ENCODE data around the gene MIEN1. TPM values are rescaled to one million over a fixed set of nuclear protein-coding genes. Genes with fewer than 3 reads are reported as not detected.

MIEN1 gene
- total RNA-seq, 2 donors from 2014 or later, result 79.1 to 98.2 TPM

DNA sequence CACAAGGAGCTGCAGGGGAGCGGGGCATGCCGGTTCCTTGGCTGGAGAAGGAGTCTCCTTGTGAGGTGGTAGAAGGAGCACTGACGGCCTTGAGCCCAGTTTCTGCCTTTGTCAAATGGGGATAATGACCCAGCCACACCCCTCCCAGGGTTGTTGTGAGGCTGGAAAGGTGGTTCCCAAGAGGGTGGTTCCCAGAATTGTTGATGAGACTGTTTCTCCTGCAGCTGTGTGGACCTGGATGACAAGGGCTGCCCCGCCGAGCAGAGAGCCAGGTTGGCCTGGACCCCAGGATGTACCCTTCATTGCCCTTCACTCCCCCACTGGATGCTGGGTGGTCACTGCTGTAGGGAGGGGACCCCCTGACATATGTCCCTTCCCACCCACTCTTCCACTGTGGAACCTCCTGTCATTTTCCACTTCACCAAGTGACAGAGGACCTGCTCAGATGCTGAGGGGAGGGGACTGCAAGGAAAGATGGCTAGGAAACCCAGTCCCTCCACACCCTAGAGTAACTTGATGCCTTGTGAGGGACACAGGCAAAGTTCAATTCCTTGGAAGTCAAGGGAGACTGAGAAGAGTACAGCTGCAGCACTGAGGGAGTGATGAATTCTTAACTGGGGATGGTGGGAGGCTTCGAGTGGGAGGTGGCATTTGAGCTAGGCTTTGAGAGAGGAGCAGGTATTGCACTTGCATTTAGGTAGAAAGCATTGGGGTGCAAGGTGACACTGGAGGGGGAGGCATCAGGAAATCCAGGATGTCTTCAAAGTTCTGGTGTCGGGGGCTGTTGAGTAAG lies 10.6 kb downstream of the MIEN1 start:
- H3K4me1 ChIP-seq, result peaks cover 15% of the 10 kb centered on the region
- ATAC-seq, result no peak
- intact Hi-C loops (cut with DNase I), result no loop called here
- no peak overlapping the region for H3K27ac ChIP-seq
- DNase-seq, result no peak
- H3K36me3 ChIP-seq (replicated peaks in 1 of 2; ENCODE audit: insufficient read depth in 1 of 2, low read depth in 2 of 2), result peaks cover 0 to 5% of the 10 kb centered on the region in 2 donors
- H3K27me3 ChIP-seq, result no peaks in the 10 kb centered on the region
- 84 to 90% methylated on average over 6 to 7 of the region's 7 CpGs for WGBS, 2 donors
- no peaks in the 10 kb centered on the region for H3K9me3 ChIP-seq
- TF ChIP-seq, protein P1, sequence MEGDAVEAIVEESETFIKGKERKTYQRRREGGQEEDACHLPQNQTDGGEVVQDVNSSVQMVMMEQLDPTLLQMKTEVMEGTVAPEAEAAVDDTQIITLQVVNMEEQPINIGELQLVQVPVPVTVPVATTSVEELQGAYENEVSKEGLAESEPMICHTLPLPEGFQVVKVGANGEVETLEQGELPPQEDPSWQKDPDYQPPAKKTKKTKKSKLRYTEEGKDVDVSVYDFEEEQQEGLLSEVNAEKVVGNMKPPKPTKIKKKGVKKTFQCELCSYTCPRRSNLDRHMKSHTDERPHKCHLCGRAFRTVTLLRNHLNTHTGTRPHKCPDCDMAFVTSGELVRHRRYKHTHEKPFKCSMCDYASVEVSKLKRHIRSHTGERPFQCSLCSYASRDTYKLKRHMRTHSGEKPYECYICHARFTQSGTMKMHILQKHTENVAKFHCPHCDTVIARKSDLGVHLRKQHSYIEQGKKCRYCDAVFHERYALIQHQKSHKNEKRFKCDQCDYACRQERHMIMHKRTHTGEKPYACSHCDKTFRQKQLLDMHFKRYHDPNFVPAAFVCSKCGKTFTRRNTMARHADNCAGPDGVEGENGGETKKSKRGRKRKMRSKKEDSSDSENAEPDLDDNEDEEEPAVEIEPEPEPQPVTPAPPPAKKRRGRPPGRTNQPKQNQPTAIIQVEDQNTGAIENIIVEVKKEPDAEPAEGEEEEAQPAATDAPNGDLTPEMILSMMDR (IDR thresholded peaks at IDR 0.05), result no peak
- no peak for TF ChIP-seq POLR2A (IDR thresholded peaks at IDR 0.05)
- H3K4me3 ChIP-seq, result no peak overlapping the region

DNA sequence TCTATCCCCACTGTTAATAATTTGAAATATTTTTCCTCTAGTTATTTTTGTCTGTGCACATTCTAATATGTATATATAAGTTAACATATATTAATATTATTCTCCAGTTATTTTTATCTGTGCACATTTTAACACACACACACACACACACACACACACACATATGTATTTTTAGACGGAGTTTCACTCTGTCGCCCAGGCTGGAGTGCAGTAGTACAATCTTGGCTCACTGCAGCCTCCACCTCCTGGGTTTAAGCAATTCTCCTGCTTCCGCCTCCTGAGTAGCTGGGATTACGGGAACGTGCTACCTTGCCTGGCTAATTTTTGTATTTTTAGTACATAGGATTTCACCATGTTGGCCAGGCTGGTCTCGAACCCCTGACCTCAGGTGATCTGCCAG lies 12.7 kb downstream of the MIEN1 start:
- Histone ChIP-seq H3K36me3 (replicated peaks in 1 of 2; ENCODE audit: insufficient read depth in 1 of 2, low read depth in 2 of 2) (peaks cover 0 to 5% of the 10 kb centered on the region in 2 donors), H3K9me3 (no peaks in the 10 kb centered on the region), H3K27ac (no peak overlapping the region), H3K4me1 (peaks cover 15% of the 10 kb centered on the region), H3K4me3 (no peak overlapping the region), H3K27me3 (no peaks in the 10 kb centered on the region)
- ATAC-seq (no peak), DNase-seq (no peak)
- 76 to 88% methylated on average over 6 of the region's 6 CpGs for WGBS, 2 donors
- TF ChIP-seq POLR2A (IDR thresholded peaks at IDR 0.05), result no peak
- TF ChIP-seq, protein P1 (IDR thresholded peaks at IDR 0.05), result no peak
- intact Hi-C loops (cut with DNase I), result no loop called here

DNA sequence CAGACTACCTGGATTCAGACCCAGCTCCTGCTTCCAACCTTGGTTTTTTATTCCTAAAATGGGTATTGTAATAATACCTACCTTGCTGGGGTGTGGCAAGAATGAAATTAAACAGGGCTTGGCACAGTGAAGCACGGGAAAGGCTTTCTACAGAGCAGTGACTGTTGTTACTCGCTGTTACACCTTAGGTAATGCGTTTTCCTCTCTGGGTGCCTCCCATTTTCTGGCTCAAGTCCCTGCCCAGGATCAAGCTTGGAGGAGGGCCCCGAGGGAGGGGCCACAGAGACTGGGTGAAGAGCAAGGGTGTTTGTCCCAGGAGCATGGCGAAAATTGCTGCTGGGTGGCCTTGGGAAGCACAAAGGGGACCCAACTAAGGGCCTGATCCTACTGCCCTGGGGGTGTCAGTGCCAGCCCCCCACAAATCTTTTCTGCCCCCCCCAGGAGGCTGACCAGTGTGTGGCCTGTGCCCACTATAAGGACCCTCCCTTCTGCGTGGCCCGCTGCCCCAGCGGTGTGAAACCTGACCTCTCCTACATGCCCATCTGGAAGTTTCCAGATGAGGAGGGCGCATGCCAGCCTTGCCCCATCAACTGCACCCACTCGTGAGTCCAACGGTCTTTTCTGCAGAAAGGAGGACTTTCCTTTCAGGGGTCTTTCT lies 13.3 kb downstream of the MIEN1 start:
- TF ChIP-seq, protein P1 (IDR thresholded peaks at IDR 0.05), result no peak
- no peak for TF ChIP-seq POLR2A (IDR thresholded peaks at IDR 0.05)
- Histone ChIP-seq H3K27me3 (no peaks in the 10 kb centered on the region), H3K4me1 (peaks cover 15% of the 10 kb centered on the region), H3K36me3 (replicated peaks in 1 of 2; ENCODE audit: insufficient read depth in 1 of 2, low read depth in 2 of 2) (peaks cover 0 to 8% of the 10 kb centered on the region in 2 donors), H3K9me3 (no peaks in the 10 kb centered on the region), H3K27ac (peak overlapping the region in 3 of 4 donors; percentile 31 to 41 (median 39)), H3K4me3 (no peak overlapping the region)
- 74 to 82% methylated on average over 11 of the region's 11 CpGs for WGBS, 2 donors
- peak in 2 of 4 donors; percentile 35 to 45 for DNase-seq
- ATAC-seq, result peak; percentile 56
- intact Hi-C loops (cut with DNase I), result no loop called here

DNA sequence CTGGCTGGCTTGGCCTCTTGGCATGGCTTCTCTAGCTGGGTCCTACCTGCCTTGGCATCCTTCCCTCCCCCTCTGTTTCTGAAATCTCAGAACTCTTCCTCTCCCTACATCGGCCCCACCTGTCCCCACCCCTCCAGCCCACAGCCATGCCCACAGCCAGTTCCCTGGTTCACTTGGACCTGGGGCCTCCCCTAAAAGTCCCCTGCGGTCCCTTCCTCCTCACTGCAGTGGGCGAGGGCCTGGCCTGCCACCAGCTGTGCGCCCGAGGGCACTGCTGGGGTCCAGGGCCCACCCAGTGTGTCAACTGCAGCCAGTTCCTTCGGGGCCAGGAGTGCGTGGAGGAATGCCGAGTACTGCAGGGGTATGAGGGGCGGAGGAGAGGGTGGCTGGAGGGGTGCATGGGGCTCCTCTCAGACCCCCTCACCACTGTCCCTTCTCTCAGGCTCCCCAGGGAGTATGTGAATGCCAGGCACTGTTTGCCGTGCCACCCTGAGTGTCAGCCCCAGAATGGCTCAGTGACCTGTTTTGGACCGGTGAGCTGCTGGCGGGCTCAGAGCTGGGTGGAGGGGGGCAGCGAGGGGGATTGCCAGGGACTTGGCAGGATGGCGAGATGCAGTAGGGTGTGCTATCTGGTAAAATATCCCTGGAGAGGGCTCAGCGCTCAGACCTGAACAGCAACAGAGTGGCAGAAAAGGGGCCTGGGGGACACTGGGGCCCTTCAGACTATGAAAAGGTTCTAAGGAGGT lies 14.1 kb downstream of the MIEN1 start:
- no peaks in the 10 kb centered on the region for H3K27me3 ChIP-seq
- H3K27ac ChIP-seq, result peak overlapping the region in 3 of 4 donors; percentile 31 to 41 (median 39)
- ATAC-seq (peak; percentile 28), DNase-seq (no peak)
- H3K4me3 ChIP-seq, result no peak overlapping the region
- no peak for TF ChIP-seq POLR2A (IDR thresholded peaks at IDR 0.05)
- TF ChIP-seq, protein P1 (IDR thresholded peaks at IDR 0.05), result no peak
- H3K9me3 ChIP-seq, result no peaks in the 10 kb centered on the region
- peaks cover 0 to 11% of the 10 kb centered on the region in 2 donors for H3K36me3 ChIP-seq (replicated peaks in 1 of 2; ENCODE audit: insufficient read depth in 1 of 2, low read depth in 2 of 2)
- intact Hi-C loops (cut with DNase I), result no loop called here
- 72 to 78% methylated on average over 9 to 13 of the region's 15 CpGs for WGBS, 2 donors
- H3K4me1 ChIP-seq, result peaks cover 15% of the 10 kb centered on the region

All from body of pancreas (tissue), 4 donors.